ENCODE results near the gene KCNH3. TPM values are rescaled to one million over a fixed set of nuclear protein-coding genes. Genes with fewer than 3 reads are reported as not detected.
A peak's percentile ranks its signal among the peaks of the same experiment; 100 is the strongest.

KCNH3 gene
- total RNA-seq, 5 donors from 2014 or later (not counting 1 experiment from before 2014, with no cell fraction given) = 3.4 to 8.0 (median 5.5) TPM

DNA sequence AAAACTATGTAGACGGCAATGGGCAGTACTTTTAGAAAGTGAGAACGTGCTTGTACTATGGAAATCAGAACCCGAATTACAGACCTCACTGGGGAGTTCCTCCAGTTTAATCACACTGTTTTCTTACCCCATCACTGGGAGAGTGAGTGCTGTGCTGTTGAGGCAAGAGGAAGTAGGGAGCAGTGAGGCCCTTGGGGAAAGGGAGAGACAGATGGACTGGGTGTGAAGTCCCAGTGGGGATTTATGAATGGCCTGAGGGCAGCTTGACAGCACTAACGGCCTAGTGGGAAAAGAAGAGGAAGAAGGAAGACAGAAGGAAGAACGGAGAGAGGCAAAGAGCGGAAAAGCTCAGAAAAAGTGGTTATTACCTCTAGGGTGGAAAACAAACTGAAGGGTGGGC is 23.4 kb downstream of the KCNH3 start:
- H3K9me3 ChIP-seq = no peaks in the 10 kb centered on the region
- ATAC-seq (replicated peaks in 1 of 4) (no peak), DNase-seq (no peak)
- peaks cover 25 to 77% of the 10 kb centered on the region in 2 donors for H3K36me3 ChIP-seq (ENCODE audit: control insufficient read depth in 2 of 2, extremely low read depth in 1 of 2, insufficient read depth in 1 of 2, low read length in 1 of 2)
- Mint-ChIP-seq H3K4me1 (peaks cover 24 to 42% (median 33%) of the 10 kb centered on the region in 3 donors), H3K27ac (no peak overlapping the region), H3K9me3 (no peaks in the 10 kb centered on the region), H3K27me3 (no peaks in the 10 kb centered on the region), H3K4me3 (no peak overlapping the region), H3K36me3 (peaks cover 36% of the 10 kb centered on the region)
- ChIA-PET CTCF (no interaction called here), POLR2A (interaction anchor here in 1 of 2 donors (0.5 kb wide), 1 partner anchor 194 kb away, joined by 11 read pairs; no protein-coding TSS in a partner anchor)
- no peak overlapping the region for H3K4me3 ChIP-seq (ENCODE audit: control insufficient read depth in 1 of 2, extremely low read depth in 1 of 2, low read length in 1 of 2)
- no peaks in the 10 kb centered on the region for H3K27me3 ChIP-seq (replicated peaks in 1 of 2; ENCODE audit: control insufficient read depth in 2 of 2, extremely low read depth in 1 of 2, insufficient read depth in 2 of 2, low read length in 1 of 2)
- 93% methylated on average over 3 of the region's 6 CpGs for WGBS (ENCODE audit: insufficient coverage)
- no peak overlapping the region for H3K27ac ChIP-seq (ENCODE audit: low read length)
- H3K4me1 ChIP-seq (ENCODE audit: control insufficient read depth in 1 of 2, extremely low read depth in 1 of 2, insufficient read depth in 2 of 2, low read length in 2 of 2) = peaks cover 13 to 41% of the 10 kb centered on the region in 2 experiments

DNA sequence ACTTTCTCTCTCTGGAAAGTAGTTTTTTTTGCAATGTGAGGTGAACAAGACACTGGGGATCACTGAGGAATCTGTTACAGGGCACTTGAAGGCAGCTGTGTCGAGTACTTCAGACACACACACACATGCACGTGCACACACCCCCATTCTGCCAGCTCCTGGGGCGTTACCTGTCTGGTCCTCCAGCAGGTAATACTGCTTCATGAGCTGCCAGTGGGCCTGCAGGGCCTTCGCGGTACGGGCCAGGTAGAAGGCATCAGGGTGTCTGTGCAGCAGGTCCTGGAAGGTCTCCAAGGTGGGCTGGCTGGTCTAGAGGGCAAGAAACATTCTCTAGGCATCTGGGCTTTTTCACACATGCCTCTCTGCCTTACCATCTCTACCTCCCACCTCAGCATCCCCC is 24.0 kb downstream of the KCNH3 start:
- H3K9me3 Mint-ChIP-seq = no peaks in the 10 kb centered on the region
- Histone ChIP-seq H3K9me3 (no peaks in the 10 kb centered on the region), H3K4me3 (ENCODE audit: control insufficient read depth in 1 of 2, extremely low read depth in 1 of 2, low read length in 1 of 2) (no peak overlapping the region), H3K27me3 (replicated peaks in 1 of 2; ENCODE audit: control insufficient read depth in 2 of 2, extremely low read depth in 1 of 2, insufficient read depth in 2 of 2, low read length in 1 of 2) (no peaks in the 10 kb centered on the region), H3K36me3 (ENCODE audit: control insufficient read depth in 2 of 2, extremely low read depth in 1 of 2, insufficient read depth in 1 of 2, low read length in 1 of 2) (peaks cover 25 to 71% of the 10 kb centered on the region in 2 donors), H3K4me1 (ENCODE audit: control insufficient read depth in 1 of 2, extremely low read depth in 1 of 2, insufficient read depth in 2 of 2, low read length in 2 of 2) (peaks cover 13 to 45% of the 10 kb centered on the region in 2 experiments), H3K27ac (ENCODE audit: low read length) (no peak overlapping the region)
- H3K4me3 Mint-ChIP-seq = no peak overlapping the region
- POLR2A ChIA-PET = no interaction called here
- DNase-seq (no peak), ATAC-seq (replicated peaks in 1 of 4) (no peak)
- H3K36me3 Mint-ChIP-seq = peaks cover 36% of the 10 kb centered on the region
- WGBS (ENCODE audit: insufficient coverage) = 100% methylated on average over 4 of the region's 6 CpGs
- CTCF ChIA-PET = interaction anchor here in 1 of 2 donors (0.6 to 1.0 kb wide), 2 partner anchors 8 to 205 kb away, joined by 3 to 4 read pairs; no protein-coding TSS in a partner anchor
- H3K27ac Mint-ChIP-seq = no peak overlapping the region
- peaks cover 30 to 48% (median 38%) of the 10 kb centered on the region in 3 donors for H3K4me1 Mint-ChIP-seq
- no peaks in the 10 kb centered on the region for H3K27me3 Mint-ChIP-seq

DNA sequence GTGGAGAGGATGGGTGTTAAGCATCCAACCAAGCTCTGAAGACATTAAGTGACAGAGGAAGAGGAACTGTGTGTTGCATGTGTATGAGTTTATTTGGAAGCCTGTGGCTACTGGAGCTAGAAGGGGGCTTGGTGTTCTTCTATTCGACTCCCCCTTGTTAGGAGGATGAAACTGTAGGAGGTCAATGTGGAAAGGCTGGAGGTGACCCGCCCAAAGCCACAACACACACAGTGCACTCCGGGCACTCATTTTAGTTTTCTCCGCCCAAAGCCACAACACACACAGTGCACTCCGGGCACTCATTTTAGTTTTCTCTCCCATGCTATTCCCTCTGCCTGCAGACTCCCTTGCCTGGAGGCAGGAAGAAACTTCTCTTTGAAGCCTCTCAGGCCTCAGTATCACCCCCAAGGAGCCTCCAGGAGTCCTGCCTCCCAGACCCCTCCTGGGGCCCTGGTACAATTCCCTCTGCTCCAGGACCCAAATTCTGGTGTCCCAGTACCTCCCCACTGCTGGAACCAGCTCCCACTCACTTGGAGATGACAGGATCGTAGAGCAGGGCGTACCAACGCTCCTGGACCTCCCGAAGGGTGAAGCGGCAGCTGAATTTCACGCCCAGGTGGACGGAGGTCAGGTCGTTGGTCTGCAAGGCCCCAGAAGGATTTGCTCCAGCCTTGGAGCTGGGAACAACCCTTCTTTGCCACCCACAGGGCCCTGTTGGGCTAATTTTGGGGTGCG is 25.3 kb downstream of the KCNH3 start:
- Mint-ChIP-seq H3K36me3 (peaks cover 30% of the 10 kb centered on the region), H3K4me3 (peak overlapping the region in 1 of 3 donors; percentile 7), H3K4me1 (peaks cover 43 to 60% (median 46%) of the 10 kb centered on the region in 3 donors), H3K27me3 (no peaks in the 10 kb centered on the region), H3K27ac (peak overlapping the region; percentile 46 to 52), H3K9me3 (no peaks in the 10 kb centered on the region)
- ATAC-seq (replicated peaks in 1 of 4) = no peak
- DNase-seq = no peak
- POLR2A ChIA-PET = interaction anchor here in 1 of 2 donors (0.8 kb wide), 1 partner anchor 385 kb away, joined by 3 read pairs; no protein-coding TSS in a partner anchor
- H3K4me1 ChIP-seq (ENCODE audit: control insufficient read depth in 1 of 2, extremely low read depth in 1 of 2, insufficient read depth in 2 of 2, low read length in 2 of 2) = peaks cover 16 to 53% of the 10 kb centered on the region in 2 experiments
- no peaks in the 10 kb centered on the region for H3K9me3 ChIP-seq
- H3K4me3 ChIP-seq (ENCODE audit: control insufficient read depth in 1 of 2, extremely low read depth in 1 of 2, low read length in 1 of 2) = no peak overlapping the region
- CTCF ChIA-PET = no interaction called here
- no peak overlapping the region for H3K27ac ChIP-seq (ENCODE audit: low read length)
- peaks cover 23 to 59% of the 10 kb centered on the region in 2 donors for H3K36me3 ChIP-seq (ENCODE audit: control insufficient read depth in 2 of 2, extremely low read depth in 1 of 2, insufficient read depth in 1 of 2, low read length in 1 of 2)
- H3K27me3 ChIP-seq (replicated peaks in 1 of 2; ENCODE audit: control insufficient read depth in 2 of 2, extremely low read depth in 1 of 2, insufficient read depth in 2 of 2, low read length in 1 of 2) = no peaks in the 10 kb centered on the region
- WGBS (ENCODE audit: insufficient coverage) = 86% methylated on average over 11 of the region's 14 CpGs

- ChIA-PET POLR2A (no interaction called here), CTCF (interaction anchor here in 1 of 2 donors (0.7 kb wide), 1 partner anchor 14 kb away, joined by 4 read pairs; no protein-coding TSS in a partner anchor)
- Histone ChIP-seq H3K36me3 (ENCODE audit: control insufficient read depth in 2 of 2, extremely low read depth in 1 of 2, insufficient read depth in 1 of 2, low read length in 1 of 2) (peaks cover 16 to 51% of the 10 kb centered on the region in 2 donors), H3K9me3 (no peaks in the 10 kb centered on the region), H3K4me1 (ENCODE audit: control insufficient read depth in 1 of 2, extremely low read depth in 1 of 2, insufficient read depth in 2 of 2, low read length in 2 of 2) (peaks cover 16 to 59% of the 10 kb centered on the region in 2 experiments), H3K4me3 (ENCODE audit: control insufficient read depth in 1 of 2, extremely low read depth in 1 of 2, low read length in 1 of 2) (no peak overlapping the region), H3K27ac (ENCODE audit: low read length) (no peak overlapping the region), H3K27me3 (replicated peaks in 1 of 2; ENCODE audit: control insufficient read depth in 2 of 2, extremely low read depth in 1 of 2, insufficient read depth in 2 of 2, low read length in 1 of 2) (no peaks in the 10 kb centered on the region)
- H3K27ac Mint-ChIP-seq = peak overlapping the region; percentile 39
- peak overlapping the region in 2 of 3 donors; percentile 1 to 100 for H3K4me3 Mint-ChIP-seq
- H3K4me1 Mint-ChIP-seq = peaks cover 44 to 60% (median 46%) of the 10 kb centered on the region in 3 donors
- ATAC-seq (replicated peaks in 1 of 4) = no peak
- H3K36me3 Mint-ChIP-seq = peaks cover 26% of the 10 kb centered on the region
- no peak for DNase-seq
- no peaks in the 10 kb centered on the region for H3K27me3 Mint-ChIP-seq
- WGBS (ENCODE audit: insufficient coverage) = 51% methylated on average over 5 of the region's 8 CpGs
- no peaks in the 10 kb centered on the region for H3K9me3 Mint-ChIP-seq
Observed at GRCh38 chr12:49564686-49565405, 26.0 kb downstream of the KCNH3 start.

- Histone ChIP-seq H3K36me3 (ENCODE audit: control insufficient read depth in 2 of 2, extremely low read depth in 1 of 2, insufficient read depth in 1 of 2, low read length in 1 of 2) (peaks cover 14 to 43% of the 10 kb centered on the region in 2 donors), H3K9me3 (no peaks in the 10 kb centered on the region), H3K27me3 (replicated peaks in 1 of 2; ENCODE audit: control insufficient read depth in 2 of 2, extremely low read depth in 1 of 2, insufficient read depth in 2 of 2, low read length in 1 of 2) (no peaks in the 10 kb centered on the region), H3K27ac (ENCODE audit: low read length) (no peak overlapping the region), H3K4me1 (ENCODE audit: control insufficient read depth in 1 of 2, extremely low read depth in 1 of 2, insufficient read depth in 2 of 2, low read length in 2 of 2) (peaks cover 16 to 58% of the 10 kb centered on the region in 2 experiments), H3K4me3 (ENCODE audit: control insufficient read depth in 1 of 2, extremely low read depth in 1 of 2, low read length in 1 of 2) (no peak overlapping the region)
- Mint-ChIP-seq H3K36me3 (peaks cover 22% of the 10 kb centered on the region), H3K9me3 (no peaks in the 10 kb centered on the region), H3K4me1 (peaks cover 46 to 63% (median 49%) of the 10 kb centered on the region in 3 donors), H3K27me3 (no peaks in the 10 kb centered on the region), H3K4me3 (peak overlapping the region in 2 of 3 donors; percentile 6 to 100), H3K27ac (peak overlapping the region; percentile 27 to 34)
- ChIA-PET POLR2A (no interaction called here), CTCF (interaction anchor here (0.7 kb wide), 2 partner anchors 15 to 259 kb away, joined by 4 read pairs; no protein-coding TSS in a partner anchor)
- DNase-seq (no peak), ATAC-seq (replicated peaks in 1 of 4) (no peak)
- 86% methylated on average over 7 of the region's 12 CpGs for WGBS (ENCODE audit: insufficient coverage)
Observed at GRCh38 chr12:49565406-49566265, 26.8 kb downstream of the KCNH3 start.
